T-helper 1 cell treated with Interleukin-12 subunit alpha and Interleukin-12 subunit beta and Interleukin-4 antibody, amounts not matched to agents 30 μg/mL and 1 μg/mL, for 36 hours (primary cell): Measurements from ENCODE around the gene ATN1.

Experiments used
- H3K27ac Mint-ChIP-seq: one replicate; pipeline ENCODE4 v1.8.0; 2021; ENCODE audit warnings: mild to moderate bottlenecking, mixed read lengths
- H3K27me3 Mint-ChIP-seq: one replicate; pipeline ENCODE4 v1.8.0; 2021; ENCODE audit warnings: low read depth, mixed read lengths
- H3K36me3 Mint-ChIP-seq: one replicate; pipeline ENCODE4 v1.8.0; 2021; ENCODE audit warnings: low read depth, mixed read lengths
- H3K4me1 Mint-ChIP-seq: one replicate; pipeline ENCODE4 v1.8.0; 2021; ENCODE audit warnings: low read depth, mixed read lengths
- H3K4me3 Mint-ChIP-seq: one replicate; pipeline ENCODE4 v1.8.0; 2021; ENCODE audit warnings: mild to moderate bottlenecking, moderate library complexity, mixed read lengths
- H3K9me3 Mint-ChIP-seq: one replicate; pipeline ENCODE4 v1.8.0; 2021; ENCODE audit warnings: mixed read lengths

ATN1 gene

GRCh38 chr12:6914947-6915788 lies 12.6 kb upstream of the ATN1 start:
- H3K4me1 Mint-ChIP-seq = peaks cover 41% of the 10 kb centered on the region
- no peaks in the 10 kb centered on the region for H3K27me3 Mint-ChIP-seq
- H3K9me3 Mint-ChIP-seq = no peaks in the 10 kb centered on the region
- H3K36me3 Mint-ChIP-seq = peaks cover 24% of the 10 kb centered on the region
- H3K27ac Mint-ChIP-seq = peak overlapping the region; percentile 93
- H3K4me3 Mint-ChIP-seq = peak overlapping the region; percentile 99

DNA sequence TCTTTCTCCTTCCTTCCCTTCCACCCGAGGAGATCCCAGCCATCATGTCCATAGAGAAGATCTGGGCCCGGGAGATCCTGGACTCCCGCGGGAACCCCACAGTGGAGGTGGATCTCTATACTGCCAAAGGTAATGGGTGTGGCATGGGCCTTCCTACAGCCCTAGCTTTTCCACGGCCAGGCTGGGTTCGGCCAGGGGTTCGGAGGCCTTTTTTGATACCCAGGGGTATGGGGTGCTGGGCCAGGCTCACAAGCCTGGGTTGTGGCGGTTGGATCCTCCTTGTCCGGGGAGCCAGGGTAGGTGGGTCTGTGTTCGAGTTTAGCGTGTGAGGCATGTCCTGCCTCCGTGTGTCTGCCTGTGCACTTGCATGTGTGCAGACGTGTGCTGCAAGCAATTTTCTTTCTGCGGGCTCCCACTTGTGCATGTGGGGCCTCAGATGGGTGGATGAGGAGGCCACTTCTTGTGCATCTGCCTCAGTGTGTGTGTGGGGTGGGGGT lies 11.9 kb upstream of the ATN1 start:
- Mint-ChIP-seq H3K9me3 (no peaks in the 10 kb centered on the region), H3K36me3 (peaks cover 24% of the 10 kb centered on the region), H3K27me3 (no peaks in the 10 kb centered on the region), H3K4me3 (peak overlapping the region; percentile 99), H3K27ac (peak overlapping the region; percentile 55), H3K4me1 (peaks cover 41% of the 10 kb centered on the region)

GRCh38 chr12:6916426-6917200 lies 11.1 kb upstream of the ATN1 start:
- peaks cover 29% of the 10 kb centered on the region for H3K36me3 Mint-ChIP-seq
- H3K27ac Mint-ChIP-seq = peak overlapping the region; percentile 55
- peak overlapping the region; percentile 99 for H3K4me3 Mint-ChIP-seq
- no peaks in the 10 kb centered on the region for H3K9me3 Mint-ChIP-seq
- H3K27me3 Mint-ChIP-seq = no peaks in the 10 kb centered on the region
- peaks cover 41% of the 10 kb centered on the region for H3K4me1 Mint-ChIP-seq

DNA sequence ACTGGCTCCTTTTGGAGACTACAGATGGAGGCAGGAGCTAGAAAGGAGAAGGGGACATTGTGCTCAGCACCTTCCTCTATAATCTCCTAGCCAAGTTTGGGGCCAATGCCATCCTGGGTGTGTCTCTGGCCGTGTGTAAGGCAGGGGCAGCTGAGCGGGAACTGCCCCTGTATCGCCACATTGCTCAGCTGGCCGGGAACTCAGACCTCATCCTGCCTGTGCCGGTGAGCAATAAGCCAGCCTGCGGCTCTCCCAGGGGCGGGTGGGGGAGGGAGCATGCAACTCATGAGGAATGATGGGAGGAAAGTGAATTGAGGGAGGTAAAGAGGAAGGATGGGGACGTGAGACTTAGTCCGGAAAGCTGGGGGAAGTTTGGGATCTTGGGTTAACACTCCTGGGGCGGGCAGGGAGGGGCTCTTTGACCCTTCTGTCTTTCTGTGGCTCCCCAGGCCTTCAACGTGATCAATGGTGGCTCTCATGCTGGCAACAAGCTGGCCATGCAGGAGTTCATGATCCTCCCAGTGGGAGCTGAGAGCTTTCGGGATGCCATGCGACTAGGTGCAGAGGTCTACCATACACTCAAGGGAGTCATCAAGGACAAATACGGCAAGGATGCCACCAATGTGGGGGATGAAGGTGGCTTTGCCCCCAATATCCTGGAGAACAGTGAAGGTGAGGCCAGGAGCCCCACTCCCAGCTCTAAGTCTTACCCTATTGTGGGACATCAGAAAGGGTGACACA lies 10.1 kb upstream of the ATN1 start:
- no peaks in the 10 kb centered on the region for H3K27me3 Mint-ChIP-seq
- peaks cover 44% of the 10 kb centered on the region for H3K4me1 Mint-ChIP-seq
- no peak overlapping the region for H3K27ac Mint-ChIP-seq
- H3K4me3 Mint-ChIP-seq = no peak overlapping the region
- peaks cover 36% of the 10 kb centered on the region for H3K36me3 Mint-ChIP-seq
- no peaks in the 10 kb centered on the region for H3K9me3 Mint-ChIP-seq

- no peaks in the 10 kb centered on the region for H3K9me3 Mint-ChIP-seq
- H3K36me3 Mint-ChIP-seq = peaks cover 46% of the 10 kb centered on the region
- peak overlapping the region; percentile 21 for H3K27ac Mint-ChIP-seq
- peaks cover 45% of the 10 kb centered on the region for H3K4me1 Mint-ChIP-seq
- no peak overlapping the region for H3K4me3 Mint-ChIP-seq
- H3K27me3 Mint-ChIP-seq = no peaks in the 10 kb centered on the region
Observed at GRCh38 chr12:6919588-6919987, 8.2 kb upstream of the ATN1 start.

DNA sequence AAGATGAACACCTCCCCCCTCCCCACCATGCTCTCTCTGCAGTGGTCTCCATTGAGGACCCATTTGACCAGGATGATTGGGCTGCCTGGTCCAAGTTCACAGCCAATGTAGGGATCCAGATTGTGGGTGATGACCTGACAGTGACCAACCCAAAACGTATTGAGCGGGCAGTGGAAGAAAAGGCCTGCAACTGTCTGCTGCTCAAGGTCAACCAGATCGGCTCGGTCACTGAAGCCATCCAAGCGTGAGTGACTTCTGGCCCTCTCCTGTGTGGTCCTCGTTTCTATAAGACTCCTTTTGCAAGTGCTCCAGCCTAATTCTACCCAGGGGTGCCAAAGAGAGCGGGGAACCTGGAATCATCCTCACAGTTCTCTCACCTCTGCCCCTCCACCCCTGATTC lies 6.2 kb upstream of the ATN1 start:
- Mint-ChIP-seq H3K36me3 (peaks cover 45% of the 10 kb centered on the region), H3K4me1 (peaks cover 39% of the 10 kb centered on the region), H3K27me3 (no peaks in the 10 kb centered on the region), H3K9me3 (no peaks in the 10 kb centered on the region), H3K27ac (no peak overlapping the region), H3K4me3 (no peak overlapping the region)

GRCh38 chr12:6921996-6922946 lies 5.5 kb upstream of the ATN1 start:
- Mint-ChIP-seq H3K27ac (peak overlapping the region; percentile 39), H3K4me3 (no peak overlapping the region), H3K36me3 (peaks cover 43% of the 10 kb centered on the region), H3K9me3 (no peaks in the 10 kb centered on the region), H3K27me3 (no peaks in the 10 kb centered on the region), H3K4me1 (peaks cover 41% of the 10 kb centered on the region)

- H3K4me3 Mint-ChIP-seq = no peak overlapping the region
- peaks cover 39% of the 10 kb centered on the region for H3K36me3 Mint-ChIP-seq
- no peaks in the 10 kb centered on the region for H3K9me3 Mint-ChIP-seq
- peaks cover 37% of the 10 kb centered on the region for H3K4me1 Mint-ChIP-seq
- H3K27ac Mint-ChIP-seq = no peak overlapping the region
- H3K27me3 Mint-ChIP-seq = no peaks in the 10 kb centered on the region
Observed at GRCh38 chr12:6923003-6923732, 4.6 kb upstream of the ATN1 start.

GRCh38 chr12:6923851-6924250 lies 3.9 kb upstream of the ATN1 start:
- Mint-ChIP-seq H3K4me1 (peaks cover 41% of the 10 kb centered on the region), H3K9me3 (no peaks in the 10 kb centered on the region), H3K4me3 (no peak overlapping the region), H3K36me3 (peaks cover 39% of the 10 kb centered on the region), H3K27me3 (no peaks in the 10 kb centered on the region), H3K27ac (peak overlapping the region; percentile 74)

GRCh38 chr12:6925239-6925539 lies 2.6 kb upstream of the ATN1 start:
- Mint-ChIP-seq H3K36me3 (peaks cover 27% of the 10 kb centered on the region), H3K27ac (no peak overlapping the region), H3K27me3 (no peaks in the 10 kb centered on the region), H3K9me3 (no peaks in the 10 kb centered on the region), H3K4me1 (peaks cover 45% of the 10 kb centered on the region), H3K4me3 (peak overlapping the region; percentile 34)

DNA sequence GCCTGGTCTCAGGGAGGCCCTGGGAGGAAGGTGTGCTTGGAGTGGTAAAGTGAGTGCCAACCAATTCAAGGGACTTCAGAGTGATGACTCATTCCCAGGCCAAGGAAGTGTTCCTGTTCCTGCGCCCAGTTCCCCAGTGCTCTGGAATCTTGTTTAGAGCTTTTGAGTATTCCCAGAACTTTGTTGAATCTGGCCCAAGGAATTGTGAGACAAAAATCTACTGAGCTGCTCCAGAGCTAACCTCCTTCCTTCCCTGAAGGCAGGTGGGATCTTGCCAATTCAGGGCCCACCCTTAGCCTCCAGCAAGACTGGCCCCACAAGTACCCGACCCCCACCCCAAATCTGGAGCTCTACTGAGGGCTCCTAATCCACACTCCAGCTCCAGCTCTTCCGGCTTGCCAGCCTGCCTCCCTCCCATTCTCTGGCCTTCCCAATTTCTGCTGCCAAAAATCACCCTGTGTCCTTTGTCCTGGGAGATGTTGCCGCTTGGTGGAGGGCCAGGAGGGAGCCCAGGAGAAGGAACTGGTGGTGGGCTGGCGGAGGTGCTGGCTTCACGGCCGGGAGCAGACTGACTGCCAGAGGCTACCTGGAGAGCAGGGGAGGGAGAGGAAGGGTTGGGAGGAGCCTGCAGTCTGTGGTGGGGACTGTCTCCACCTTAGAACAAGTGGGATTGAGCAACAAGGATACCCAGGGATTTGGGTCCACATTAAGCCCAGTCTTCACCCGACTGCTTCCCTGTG lies 2.0 kb upstream of the ATN1 start:
- no peak overlapping the region for H3K27ac Mint-ChIP-seq
- H3K36me3 Mint-ChIP-seq = peaks cover 27% of the 10 kb centered on the region
- no peaks in the 10 kb centered on the region for H3K9me3 Mint-ChIP-seq
- H3K4me1 Mint-ChIP-seq = peaks cover 47% of the 10 kb centered on the region
- peak overlapping the region; percentile 37 for H3K4me3 Mint-ChIP-seq
- H3K27me3 Mint-ChIP-seq = no peaks in the 10 kb centered on the region

- Mint-ChIP-seq H3K4me1 (peaks cover 59% of the 10 kb centered on the region), H3K4me3 (peak overlapping the region; percentile 87), H3K27me3 (no peaks in the 10 kb centered on the region), H3K36me3 (peaks cover 14% of the 10 kb centered on the region), H3K27ac (peak overlapping the region; percentile 72), H3K9me3 (no peaks in the 10 kb centered on the region)
Observed at GRCh38 chr12:6928022-6928702, 403 bp downstream of the ATN1 start.
